ENCODE measurements around the gene JAK2. TPM values are rescaled to one million over a fixed set of nuclear protein-coding genes. Genes with fewer than 3 reads are reported as not detected.

The JAK2 gene
- total and polyA plus RNA-seq, 2 experiments from 2014 or later: 14.3 to 17.1 TPM

- H3K4me1 ChIP-seq (ENCODE audit: insufficient read depth): peaks cover 26% of the 10 kb centered on the region
- WGBS (ENCODE audit: low lambda C conversion rate, missing lambda C conversion rate): 58% methylated on average over 5 of the region's 5 CpGs
- DNase-seq (ENCODE audit: low spot score): no peak
- no peaks in the 10 kb centered on the region for H3K9me2 ChIP-seq (replicated peaks; ENCODE audit: insufficient read depth)
- TF ChIP-seq EZH2 (IDR thresholded peaks at IDR 0.05; ENCODE audit: borderline replicate concordance) (no peak), CTCF (IDR thresholded peaks at IDR 0.05; ENCODE audit: poor library complexity) (no peak), EZH2phosphoT487 (IDR thresholded peaks at IDR 0.05; ENCODE audit: low read depth, severe bottlenecking, unreplicated experiment) (no peak)
- H3K9me3 ChIP-seq (ENCODE audit: low read depth): no peaks in the 10 kb centered on the region
- peak overlapping the region; percentile 87 for H2AFZ ChIP-seq
- no peaks in the 10 kb centered on the region for H4K20me1 ChIP-seq (ENCODE audit: insufficient read depth, poor library complexity, severe bottlenecking)
- H3K36me3 ChIP-seq (replicated peaks; ENCODE audit: insufficient read depth, low read depth): no peaks in the 10 kb centered on the region
- no peaks in the 10 kb centered on the region for H3K27me3 ChIP-seq
- peaks cover 24% of the 10 kb centered on the region for H3K79me2 ChIP-seq
- H3K27ac ChIP-seq: peak overlapping the region; percentile 100
- H3K4me3 ChIP-seq: peak overlapping the region; percentile 87
- H3K4me2 ChIP-seq: peak overlapping the region; percentile 89
Observed at GRCh38 chr9:4983601-4984165, 1.4 kb upstream of the JAK2 start.

GRCh38 chr9:4984171-4984620 is 876 bp upstream of the JAK2 start:
- Histone ChIP-seq H3K4me1 (ENCODE audit: insufficient read depth) (peaks cover 22% of the 10 kb centered on the region), H3K9me3 (ENCODE audit: low read depth) (no peaks in the 10 kb centered on the region), H3K4me3 (peak overlapping the region; percentile 87), H3K79me2 (peaks cover 29% of the 10 kb centered on the region), H3K27me3 (no peaks in the 10 kb centered on the region), H3K4me2 (peak overlapping the region; percentile 89), H2AFZ (peak overlapping the region; percentile 87), H3K36me3 (replicated peaks; ENCODE audit: insufficient read depth, low read depth) (no peaks in the 10 kb centered on the region), H3K27ac (peak overlapping the region; percentile 100), H4K20me1 (ENCODE audit: insufficient read depth, poor library complexity, severe bottlenecking) (no peaks in the 10 kb centered on the region), H3K9me2 (replicated peaks; ENCODE audit: insufficient read depth) (no peaks in the 10 kb centered on the region)
- TF ChIP-seq CTCF (IDR thresholded peaks at IDR 0.05; ENCODE audit: poor library complexity): no peak
- TF ChIP-seq EZH2 (IDR thresholded peaks at IDR 0.05; ENCODE audit: borderline replicate concordance): no peak
- TF ChIP-seq EZH2phosphoT487 (IDR thresholded peaks at IDR 0.05; ENCODE audit: low read depth, severe bottlenecking, unreplicated experiment): no peak
- 9% methylated on average over 25 of the region's 25 CpGs for WGBS (ENCODE audit: low lambda C conversion rate, missing lambda C conversion rate)
- peak; percentile 68 for DNase-seq (ENCODE audit: low spot score)

GRCh38 chr9:4985386-4986266 is 554 bp downstream of the JAK2 start:
- no peaks in the 10 kb centered on the region for H3K36me3 ChIP-seq (replicated peaks; ENCODE audit: insufficient read depth, low read depth)
- H3K9me3 ChIP-seq (ENCODE audit: low read depth): no peaks in the 10 kb centered on the region
- peaks cover 44% of the 10 kb centered on the region for H3K79me2 ChIP-seq
- DNase-seq (ENCODE audit: low spot score): peak; percentile 70
- no peaks in the 10 kb centered on the region for H3K27me3 ChIP-seq
- H3K4me3 ChIP-seq: peak overlapping the region; percentile 87
- peaks cover 15% of the 10 kb centered on the region for H3K4me1 ChIP-seq (ENCODE audit: insufficient read depth)
- peak overlapping the region; percentile 89 for H3K4me2 ChIP-seq
- H4K20me1 ChIP-seq (ENCODE audit: insufficient read depth, poor library complexity, severe bottlenecking): no peaks in the 10 kb centered on the region
- H3K27ac ChIP-seq: peak overlapping the region; percentile 100
- H3K9me2 ChIP-seq (replicated peaks; ENCODE audit: insufficient read depth): no peaks in the 10 kb centered on the region
- H2AFZ ChIP-seq: peak overlapping the region; percentile 75
- WGBS (ENCODE audit: low lambda C conversion rate, missing lambda C conversion rate): 2% methylated on average over 38 of the region's 42 CpGs
- no peak for TF ChIP-seq EZH2phosphoT487 (IDR thresholded peaks at IDR 0.05; ENCODE audit: low read depth, severe bottlenecking, unreplicated experiment)
- TF ChIP-seq EZH2 (IDR thresholded peaks at IDR 0.05; ENCODE audit: borderline replicate concordance): no peak
- TF ChIP-seq CTCF (IDR thresholded peaks at IDR 0.05; ENCODE audit: poor library complexity): no peak
